ENCODE data around the gene TCFL5.

DNA sequence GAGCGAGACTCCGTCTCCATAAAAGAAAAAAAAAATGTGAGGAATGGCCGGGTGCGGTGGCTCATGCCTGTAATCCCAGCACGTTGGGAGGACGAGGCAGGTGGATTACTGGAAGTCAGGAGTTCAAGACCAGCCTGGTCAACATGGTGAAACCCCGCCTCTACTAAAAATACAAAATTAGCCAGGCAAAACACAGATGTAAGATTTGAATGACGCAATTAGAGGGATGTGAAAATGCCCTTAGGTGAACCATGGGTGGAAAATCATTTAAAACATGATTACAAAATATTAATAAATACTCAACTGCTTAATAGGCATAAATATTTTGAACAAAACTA lies 23.9 kb downstream of the TCFL5 start:
- TF ChIP-seq EZH2phosphoT487 (IDR thresholded peaks at IDR 0.05; ENCODE audit: insufficient read depth, low read depth) (no peak), EZH2 (IDR thresholded peaks at IDR 0.05; ENCODE audit: insufficient read depth, poor library complexity, severe bottlenecking) (no peak)

Data from GM23248 (cell line).